Measurements from ENCODE around the gene CHP1.

Gene CHP1

GRCh38 chr15:41215708-41216107, 15.4 kb upstream of the CHP1 start:
- Histone ChIP-seq H3K4me1 (ENCODE audit: control insufficient read depth in 1 of 2, insufficient read depth in 2 of 2, low read length in 2 of 2) (no peaks in the 10 kb centered on the region), H3K4ac (ENCODE audit: low read depth, low read length) (no peak overlapping the region), H3K18ac (ENCODE audit: low read length) (no peak overlapping the region), H3K4me2 (ENCODE audit: low read length) (no peak overlapping the region), H3K27ac (ENCODE audit: low read depth, low read length) (no peak overlapping the region), H3K14ac (ENCODE audit: low read length) (no peak overlapping the region), H3K4me3 (ENCODE audit: low read depth, low read length) (no peak overlapping the region), H2BK12ac (ENCODE audit: low read length) (no peak overlapping the region), H3K9ac (ENCODE audit: low read length) (no peak overlapping the region), H3K79me2 (ENCODE audit: control insufficient read depth, insufficient read depth, low read length, poor library complexity) (no peaks in the 10 kb centered on the region), H3K23ac (ENCODE audit: low read length) (no peak overlapping the region), H4K12ac (ENCODE audit: low read depth, low read length) (no peak overlapping the region), H3K9me3 (ENCODE audit: insufficient read depth, low read depth, low read length) (no peaks in the 10 kb centered on the region), H4K8ac (ENCODE audit: low read depth, low read length) (no peak overlapping the region), H2BK120ac (ENCODE audit: insufficient read depth, low read length, poor library complexity) (no peak overlapping the region), H2AFZ (ENCODE audit: insufficient read depth, low read length, poor library complexity) (no peak overlapping the region), H3K36me3 (ENCODE audit: control insufficient read depth in 1 of 2, insufficient read depth in 2 of 2, low read length in 2 of 2) (no peaks in the 10 kb centered on the region), H3K79me1 (ENCODE audit: low read length) (no peaks in the 10 kb centered on the region), H2BK5ac (ENCODE audit: low read depth, low read length, poor library complexity) (no peak overlapping the region), H2AK5ac (ENCODE audit: low read length) (no peak overlapping the region), H4K91ac (ENCODE audit: low read depth, low read length) (no peak overlapping the region), H3K27me3 (ENCODE audit: insufficient read depth, low read length) (no peaks in the 10 kb centered on the region)
- WGBS (ENCODE audit: extremely low coverage, insufficient coverage, insufficient read length) = 100% methylated on average over 1 of the region's 2 CpGs
- no peak for DNase-seq

- Histone ChIP-seq H4K8ac (ENCODE audit: low read depth, low read length) (no peak overlapping the region), H2AFZ (ENCODE audit: insufficient read depth, low read length, poor library complexity) (no peak overlapping the region), H3K36me3 (ENCODE audit: control insufficient read depth in 1 of 2, insufficient read depth in 2 of 2, low read length in 2 of 2) (no peaks in the 10 kb centered on the region), H2BK5ac (ENCODE audit: low read depth, low read length, poor library complexity) (no peak overlapping the region), H2BK12ac (ENCODE audit: low read length) (no peak overlapping the region), H3K9me3 (ENCODE audit: insufficient read depth, low read depth, low read length) (no peaks in the 10 kb centered on the region), H2BK120ac (ENCODE audit: insufficient read depth, low read length, poor library complexity) (no peak overlapping the region), H3K4me1 (ENCODE audit: control insufficient read depth in 1 of 2, insufficient read depth in 2 of 2, low read length in 2 of 2) (no peaks in the 10 kb centered on the region), H3K9ac (ENCODE audit: low read length) (no peak overlapping the region), H4K91ac (ENCODE audit: low read depth, low read length) (no peak overlapping the region), H3K14ac (ENCODE audit: low read length) (no peak overlapping the region), H3K79me2 (ENCODE audit: control insufficient read depth, insufficient read depth, low read length, poor library complexity) (no peaks in the 10 kb centered on the region), H3K27me3 (ENCODE audit: insufficient read depth, low read length) (no peaks in the 10 kb centered on the region), H3K23ac (ENCODE audit: low read length) (no peak overlapping the region), H3K18ac (ENCODE audit: low read length) (no peak overlapping the region), H3K4me2 (ENCODE audit: low read length) (no peak overlapping the region), H3K4ac (ENCODE audit: low read depth, low read length) (no peak overlapping the region), H2AK5ac (ENCODE audit: low read length) (no peak overlapping the region), H3K4me3 (ENCODE audit: low read depth, low read length) (no peak overlapping the region), H3K27ac (ENCODE audit: low read depth, low read length) (no peak overlapping the region), H4K12ac (ENCODE audit: low read depth, low read length) (no peak overlapping the region), H3K79me1 (ENCODE audit: low read length) (no peaks in the 10 kb centered on the region)
- no CpG with 5 or more reads among the region's 1 CpG for WGBS (ENCODE audit: extremely low coverage, insufficient coverage, insufficient read length)
- DNase-seq = no peak
These were observed 12.2 kb upstream of the CHP1 start for GRCh38 chr15:41218851-41219250.

- Histone ChIP-seq H2BK12ac (ENCODE audit: low read length) (no peak overlapping the region), H4K12ac (ENCODE audit: low read depth, low read length) (no peak overlapping the region), H3K14ac (ENCODE audit: low read length) (no peak overlapping the region), H3K18ac (ENCODE audit: low read length) (no peak overlapping the region), H3K4me1 (ENCODE audit: control insufficient read depth in 1 of 2, insufficient read depth in 2 of 2, low read length in 2 of 2) (no peaks in the 10 kb centered on the region), H3K79me1 (ENCODE audit: low read length) (no peaks in the 10 kb centered on the region), H3K9me3 (ENCODE audit: insufficient read depth, low read depth, low read length) (no peaks in the 10 kb centered on the region), H2AFZ (ENCODE audit: insufficient read depth, low read length, poor library complexity) (no peak overlapping the region), H2AK5ac (ENCODE audit: low read length) (no peak overlapping the region), H3K9ac (ENCODE audit: low read length) (no peak overlapping the region), H3K4me3 (ENCODE audit: low read depth, low read length) (no peak overlapping the region), H4K8ac (ENCODE audit: low read depth, low read length) (no peak overlapping the region), H3K4ac (ENCODE audit: low read depth, low read length) (no peak overlapping the region), H3K36me3 (ENCODE audit: control insufficient read depth in 1 of 2, insufficient read depth in 2 of 2, low read length in 2 of 2) (no peaks in the 10 kb centered on the region), H3K27me3 (ENCODE audit: insufficient read depth, low read length) (no peaks in the 10 kb centered on the region), H3K23ac (ENCODE audit: low read length) (no peak overlapping the region), H2BK5ac (ENCODE audit: low read depth, low read length, poor library complexity) (no peak overlapping the region), H4K91ac (ENCODE audit: low read depth, low read length) (no peak overlapping the region), H2BK120ac (ENCODE audit: insufficient read depth, low read length, poor library complexity) (no peak overlapping the region), H3K79me2 (ENCODE audit: control insufficient read depth, insufficient read depth, low read length, poor library complexity) (no peaks in the 10 kb centered on the region), H3K4me2 (ENCODE audit: low read length) (no peak overlapping the region), H3K27ac (ENCODE audit: low read depth, low read length) (no peak overlapping the region)
- no peak for DNase-seq
- WGBS (ENCODE audit: extremely low coverage, insufficient coverage, insufficient read length) = no CpG with 5 or more reads among the region's 3 CpGs
These were observed 11.7 kb upstream of the CHP1 start for GRCh38 chr15:41219381-41219780.

- Histone ChIP-seq H3K9me3 (ENCODE audit: insufficient read depth, low read depth, low read length) (no peaks in the 10 kb centered on the region), H2BK120ac (ENCODE audit: insufficient read depth, low read length, poor library complexity) (peak overlapping the region; percentile 17), H2BK12ac (ENCODE audit: low read length) (no peak overlapping the region), H4K91ac (ENCODE audit: low read depth, low read length) (peak overlapping the region; percentile 91), H3K9ac (ENCODE audit: low read length) (no peak overlapping the region), H3K79me2 (ENCODE audit: control insufficient read depth, insufficient read depth, low read length, poor library complexity) (peaks cover 7% of the 10 kb centered on the region), H2BK5ac (ENCODE audit: low read depth, low read length, poor library complexity) (peak overlapping the region; percentile 84), H3K79me1 (ENCODE audit: low read length) (peaks cover 10% of the 10 kb centered on the region), H3K4me1 (ENCODE audit: control insufficient read depth in 1 of 2, insufficient read depth in 2 of 2, low read length in 2 of 2) (peaks cover 2 to 3% of the 10 kb centered on the region in 2 experiments), H3K4ac (ENCODE audit: low read depth, low read length) (no peak overlapping the region), H4K8ac (ENCODE audit: low read depth, low read length) (peak overlapping the region; percentile 92), H3K4me3 (ENCODE audit: low read depth, low read length) (no peak overlapping the region), H3K36me3 (ENCODE audit: control insufficient read depth in 1 of 2, insufficient read depth in 2 of 2, low read length in 2 of 2) (peaks cover 0 to 1% of the 10 kb centered on the region in 2 experiments), H3K23ac (ENCODE audit: low read length) (no peak overlapping the region), H3K27ac (ENCODE audit: low read depth, low read length) (peak overlapping the region; percentile 39), H3K4me2 (ENCODE audit: low read length) (peak overlapping the region; percentile 97), H3K18ac (ENCODE audit: low read length) (peak overlapping the region; percentile 56), H2AK5ac (ENCODE audit: low read length) (no peak overlapping the region), H3K14ac (ENCODE audit: low read length) (peak overlapping the region; percentile 60), H3K27me3 (ENCODE audit: insufficient read depth, low read length) (no peaks in the 10 kb centered on the region), H2AFZ (ENCODE audit: insufficient read depth, low read length, poor library complexity) (peak overlapping the region; percentile 69), H4K12ac (ENCODE audit: low read depth, low read length) (peak overlapping the region; percentile 85)
- no CpG with 5 or more reads among the region's 10 CpGs for WGBS (ENCODE audit: extremely low coverage, insufficient coverage, insufficient read length)
- no peak for DNase-seq
These were observed 771 bp upstream of the CHP1 start for GRCh38 chr15:41230345-41230649.

Measured in trophoblast cell (in vitro differentiated cells and primary cell).